Suprapubic skin (tissue), 4 donors: ENCODE results near the gene CYP2S1. TPM values are rescaled to one million over a fixed set of nuclear protein-coding genes. Genes with fewer than 3 reads are reported as not detected.

Experiments
- DNase-seq, 2 donors: peaks; one replicate each; pipeline ENCODE4 v3.0.0-alpha.2; 2019; ENCODE audit warnings: low spot score in 2 of 2
- H3K27ac ChIP-seq: fragments of 200-600 bp; sonication (generic); one replicate; pipeline ENCODE4 v1.5.1; 2019
- H3K27me3 ChIP-seq: fragments of 200-600 bp; sonication (generic); one replicate; pipeline ENCODE4 v1.5.1; 2019
- H3K36me3 ChIP-seq: fragments of 200-600 bp; sonication (generic); one replicate; pipeline ENCODE4 v1.5.1; 2019
- H3K4me1 ChIP-seq: fragments of 200-600 bp; sonication (generic); one replicate; pipeline ENCODE4 v1.5.1; 2019
- H3K4me3 ChIP-seq: fragments of 200-600 bp; sonication (generic); one replicate; pipeline ENCODE4 v1.5.1; 2019; ENCODE audit warnings: mild to moderate bottlenecking
- H3K9me3 ChIP-seq: fragments of 200-600 bp; sonication (generic); one replicate; pipeline ENCODE4 v1.5.1; 2019
- EP300 ChIP-seq: sonication (generic); formaldehyde crosslinking; IDR thresholded peaks from one replicate; pipeline ENCODE4 v1.6.1; 2017; ENCODE audit warnings: antibody characterized with exemption
- POLR2A ChIP-seq, 2 donors: fragments of 450-650 bp; IDR thresholded peaks; one replicate each; pipeline ENCODE4 v1.6.1; 2017; ENCODE audit warnings: antibody characterized with exemption in 2 of 2, mild to moderate bottlenecking in 2 of 2, moderate library complexity in 2 of 2
- POLR2AphosphoS5 ChIP-seq, 3 donors: sonication (generic); formaldehyde crosslinking; IDR thresholded peaks; one replicate each; pipeline ENCODE4 v1.6.1; 2017; ENCODE audit warnings: antibody characterized with exemption in 3 of 3
- WGBS: methylation state at CpG from one replicate; pipeline ENCODE4 v1.1.5; 2018; 5-methylcytosine and 5-hydroxymethylcytosine counted together
- total RNA-seq, 4 donors: library from RNA; depleted of rRNA; stranded (reverse); fragments of >200 nt; gene quantifications; one replicate each; pipeline ENCODE4 v1.1.0, GENCODE V29; 2016
- TF ChIP-seq, protein P1 (sequence below), 2 donors: fragments of 200-600 bp in 1 of 2; fragments of 450-650 bp in 1 of 2; sonication (generic) in 1 of 2; IDR thresholded peaks; one replicate each; pipeline ENCODE4 v1.5.1; 2016 to 2019; ENCODE audit warnings: antibody characterized with exemption in 2 of 2, mild to moderate bottlenecking in 1 of 2, moderate library complexity in 1 of 2

The CYP2S1 gene
- total RNA-seq, 4 donors from 2014 or later: 1.8 to 6.5 (median 2.5) TPM

DNA sequence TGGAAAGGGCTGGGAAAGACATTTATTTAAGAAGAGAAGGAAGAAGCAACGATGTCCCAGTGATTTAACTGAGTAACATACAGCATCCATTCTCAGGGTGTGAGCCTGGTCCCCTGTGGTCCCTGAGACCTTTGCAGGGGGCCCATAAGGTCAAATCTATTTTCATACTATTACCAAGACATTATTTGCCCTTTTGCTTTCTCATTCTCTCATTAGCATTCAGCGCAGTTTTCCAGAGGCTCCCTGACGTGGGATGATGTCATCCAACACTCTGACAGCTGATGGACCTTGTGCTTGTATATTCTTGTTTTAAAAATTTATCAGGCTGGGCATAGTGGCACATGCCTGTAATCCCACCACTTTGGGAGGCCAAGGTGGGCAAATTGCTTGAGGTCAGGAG, 52.8 kb downstream of the CYP2S1 start:
- no peak for TF ChIP-seq EP300
- TF ChIP-seq, protein P1, sequence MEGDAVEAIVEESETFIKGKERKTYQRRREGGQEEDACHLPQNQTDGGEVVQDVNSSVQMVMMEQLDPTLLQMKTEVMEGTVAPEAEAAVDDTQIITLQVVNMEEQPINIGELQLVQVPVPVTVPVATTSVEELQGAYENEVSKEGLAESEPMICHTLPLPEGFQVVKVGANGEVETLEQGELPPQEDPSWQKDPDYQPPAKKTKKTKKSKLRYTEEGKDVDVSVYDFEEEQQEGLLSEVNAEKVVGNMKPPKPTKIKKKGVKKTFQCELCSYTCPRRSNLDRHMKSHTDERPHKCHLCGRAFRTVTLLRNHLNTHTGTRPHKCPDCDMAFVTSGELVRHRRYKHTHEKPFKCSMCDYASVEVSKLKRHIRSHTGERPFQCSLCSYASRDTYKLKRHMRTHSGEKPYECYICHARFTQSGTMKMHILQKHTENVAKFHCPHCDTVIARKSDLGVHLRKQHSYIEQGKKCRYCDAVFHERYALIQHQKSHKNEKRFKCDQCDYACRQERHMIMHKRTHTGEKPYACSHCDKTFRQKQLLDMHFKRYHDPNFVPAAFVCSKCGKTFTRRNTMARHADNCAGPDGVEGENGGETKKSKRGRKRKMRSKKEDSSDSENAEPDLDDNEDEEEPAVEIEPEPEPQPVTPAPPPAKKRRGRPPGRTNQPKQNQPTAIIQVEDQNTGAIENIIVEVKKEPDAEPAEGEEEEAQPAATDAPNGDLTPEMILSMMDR (IDR thresholded peaks at IDR 0.05): no peak
- no peak for TF ChIP-seq POLR2A (IDR thresholded peaks at IDR 0.05)
- no peak for TF ChIP-seq POLR2AphosphoS5 (IDR thresholded peaks at IDR 0.05)
- H3K27me3 ChIP-seq: no peaks in the 10 kb centered on the region
- no peaks in the 10 kb centered on the region for H3K9me3 ChIP-seq
- peaks cover 96% of the 10 kb centered on the region for H3K36me3 ChIP-seq
- DNase-seq: no peak
- 85% methylated on average over 3 of the region's 3 CpGs for WGBS
- no peak overlapping the region for H3K27ac ChIP-seq
- no peaks in the 10 kb centered on the region for H3K4me1 ChIP-seq
- no peak overlapping the region for H3K4me3 ChIP-seq

GRCh38 chr19:41248895-41249294, 55.9 kb downstream of the CYP2S1 start:
- Histone ChIP-seq H3K27me3 (no peaks in the 10 kb centered on the region), H3K9me3 (no peaks in the 10 kb centered on the region), H3K4me3 (no peak overlapping the region), H3K27ac (no peak overlapping the region), H3K36me3 (peaks cover 94% of the 10 kb centered on the region), H3K4me1 (no peaks in the 10 kb centered on the region)
- TF ChIP-seq POLR2AphosphoS5 (IDR thresholded peaks at IDR 0.05) (no peak), POLR2A (IDR thresholded peaks at IDR 0.05) (no peak)
- TF ChIP-seq, protein P1 (IDR thresholded peaks at IDR 0.05): no peak
- DNase-seq: no peak
- 88% methylated on average over 4 of the region's 4 CpGs for WGBS

DNA sequence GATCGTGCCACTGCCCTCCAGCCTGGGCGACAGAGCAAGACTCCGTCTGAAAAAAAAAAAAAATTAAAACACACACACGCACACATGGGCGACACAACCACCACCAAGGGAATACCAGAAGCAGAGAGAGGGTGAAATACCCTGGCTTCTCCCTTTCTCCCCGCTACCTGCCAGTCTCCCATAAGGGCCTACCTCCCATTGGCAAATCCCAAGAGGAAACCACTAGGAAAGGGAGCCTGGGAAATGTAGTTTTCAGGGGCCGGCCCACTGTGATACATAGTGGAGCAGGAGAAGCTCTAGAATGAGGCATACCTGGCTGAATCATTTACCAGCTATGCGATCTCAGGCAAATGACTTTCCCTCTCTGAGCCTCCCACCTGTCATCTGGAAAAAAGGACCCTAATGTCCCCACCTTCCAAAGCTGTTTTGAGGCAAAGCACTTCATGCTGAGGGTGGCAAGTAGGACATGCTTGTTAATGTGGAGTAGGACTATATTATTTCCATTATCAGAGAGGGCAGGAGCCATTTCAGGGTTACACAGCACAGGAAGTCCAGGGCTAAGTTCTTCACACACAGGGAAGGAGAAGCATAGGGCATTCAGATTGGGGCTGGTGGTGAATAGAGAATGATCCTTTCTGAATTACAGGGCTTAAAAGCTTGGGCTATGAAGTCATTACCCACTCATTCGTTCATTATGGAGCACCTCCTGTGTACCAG, 56.8 kb downstream of the CYP2S1 start:
- Histone ChIP-seq H3K36me3 (peaks cover 95% of the 10 kb centered on the region), H3K27ac (no peak overlapping the region), H3K27me3 (no peaks in the 10 kb centered on the region), H3K4me1 (no peaks in the 10 kb centered on the region), H3K9me3 (no peaks in the 10 kb centered on the region), H3K4me3 (no peak overlapping the region)
- 94% methylated on average over 9 of the region's 9 CpGs for whole genome bisulfite sequencing
- DNase-seq: no peak
- TF ChIP-seq POLR2AphosphoS5 (IDR thresholded peaks at IDR 0.05): no peak
- no peak for TF ChIP-seq POLR2A (IDR thresholded peaks at IDR 0.05)
- TF ChIP-seq EP300: no peak
- TF ChIP-seq, protein P1 (IDR thresholded peaks at IDR 0.05): no peak

- H3K27ac ChIP-seq: no peak overlapping the region
- WGBS: 97% methylated on average over 6 of the region's 6 CpGs
- H3K36me3 ChIP-seq: peaks cover 94% of the 10 kb centered on the region
- no peaks in the 10 kb centered on the region for H3K27me3 ChIP-seq
- no peak for TF ChIP-seq EP300
- no peak for TF ChIP-seq POLR2AphosphoS5 (IDR thresholded peaks at IDR 0.05)
- no peak for TF ChIP-seq POLR2A (IDR thresholded peaks at IDR 0.05)
- TF ChIP-seq, protein P1 (IDR thresholded peaks at IDR 0.05): no peak
- H3K4me3 ChIP-seq: no peak overlapping the region
- no peaks in the 10 kb centered on the region for H3K4me1 ChIP-seq
- no peaks in the 10 kb centered on the region for H3K9me3 ChIP-seq
- no peak for DNase-seq
Measured at GRCh38 chr19:41253660-41254059, 60.6 kb downstream of the CYP2S1 start.

- DNase-seq: no peak
- no peak overlapping the region for H3K4me3 ChIP-seq
- H3K27me3 ChIP-seq: no peaks in the 10 kb centered on the region
- no peak for TF ChIP-seq POLR2AphosphoS5 (IDR thresholded peaks at IDR 0.05)
- TF ChIP-seq EP300: no peak
- TF ChIP-seq, protein P1 (IDR thresholded peaks at IDR 0.05): no peak
- no peak for TF ChIP-seq POLR2A (IDR thresholded peaks at IDR 0.05)
- H3K9me3 ChIP-seq: no peaks in the 10 kb centered on the region
- peaks cover 92% of the 10 kb centered on the region for H3K36me3 ChIP-seq
- H3K4me1 ChIP-seq: no peaks in the 10 kb centered on the region
- no peak overlapping the region for H3K27ac ChIP-seq
Measured at GRCh38 chr19:41255171-41255570, 62.2 kb downstream of the CYP2S1 start.

Other genes with a start within 250 kb of the CYP2S1 start
- gene CYP2B6, start 201.9 kb upstream of the CYP2S1 start, total RNA-seq: 1 to 10 TPM in 2 of 4 donors, under 1 TPM in 1, not detected in 1; 0.13 to 4.2 (median 1.0) TPM
- not detected for gene CYP2A13, start 104.8 kb upstream of the CYP2S1 start, total RNA-seq
- not detected for gene CYP2F1, start 78.8 kb upstream of the CYP2S1 start, total RNA-seq
- 10 to 100 TPM; 18.2 to 35.8 (median 28.3) TPM for gene AXL, start 26.0 kb downstream of the CYP2S1 start, total RNA-seq
- gene HNRNPUL1, start 71.2 kb downstream of the CYP2S1 start, total RNA-seq: 100 to 1,000 TPM; 140 to 213 (median 188) TPM
- 10 to 100 TPM; 13.4 to 30.0 (median 18.5) TPM for gene CCDC97, start 117.0 kb downstream of the CYP2S1 start, total RNA-seq
- gene TGFB1, start 160.7 kb downstream of the CYP2S1 start, total RNA-seq: 10 to 100 TPM; 16.4 to 19.9 (median 17.4) TPM
- gene B9D2, start 170.9 kb downstream of the CYP2S1 start, total RNA-seq: 1 to 10 TPM; 2.8 to 9.3 (median 4.8) TPM
- gene TMEM91, start 183.3 kb downstream of the CYP2S1 start, total RNA-seq: 100 to 1,000 TPM in 2 of 4 donors, 10 to 100 TPM in 2; 29.6 to 109 (median 88.1) TPM
- 10 to 100 TPM; 23.0 to 51.5 (median 31.9) TPM for gene EXOSC5, start 204.1 kb downstream of the CYP2S1 start, total RNA-seq
- gene BCKDHA, start 204.6 kb downstream of the CYP2S1 start, total RNA-seq: 100 to 1,000 TPM in 1 of 4 donors, 10 to 100 TPM in 3; 49.7 to 112 (median 76.2) TPM
- gene B3GNT8, start 234.2 kb downstream of the CYP2S1 start, total RNA-seq: 1 to 10 TPM; 4.7 to 9.6 (median 6.2) TPM
- 10 to 100 TPM; 26.1 to 36.4 (median 34.2) TPM for gene DMAC2, start 246.7 kb downstream of the CYP2S1 start, total RNA-seq
- not detected for gene ERICH4, start 249.9 kb downstream of the CYP2S1 start, total RNA-seq